HepG2 (cell line): ENCODE data around the gene RIMS3.

ENCODE experiments used
- HMGA1 ChIP-seq: sonication (generic); formaldehyde crosslinking; conservative IDR thresholded peaks from 2 replicates; pipeline ENCODE4 v1.4.0; 2020; ENCODE audit warnings: missing genetic modification reagents
- HNF4G ChIP-seq, 2 experiments: sonication (generic) in 1 of 2; formaldehyde crosslinking in 1 of 2; IDR thresholded peaks; 2 replicates each; pipeline versions ENCODE4 v1.4.0 to v1.6.1; 2011 to 2020; ENCODE audit warnings: borderline replicate concordance in 2 of 2, low read depth in 2 of 2, mild to moderate bottlenecking in 2 of 2, low read length in 1 of 2, missing genetic modification reagents in 1 of 2, moderate library complexity in 1 of 2
- KAT7 ChIP-seq: IDR thresholded peaks from 2 replicates; pipeline ENCODE4 v1.6.1; 2018; ENCODE audit warnings: borderline replicate concordance, missing compliant biosample characterization
- USF2 ChIP-seq, 2 experiments: sonication (generic) in 1 of 2; formaldehyde crosslinking in 1 of 2; IDR thresholded peaks; 2 replicates each; pipeline versions ENCODE4 v1.5.1 to v1.6.1; 2011 to 2020; ENCODE audit warnings: borderline replicate concordance in 1 of 2, low read depth in 1 of 2, low read length in 1 of 2, mild to moderate bottlenecking in 1 of 2, missing genetic modification reagents in 1 of 2, moderate library complexity in 1 of 2
- YY1 ChIP-seq: IDR thresholded peaks from 2 replicates; pipeline ENCODE4 v1.6.1; 2011; ENCODE audit warnings: low read length, low read depth, moderate library complexity, mild to moderate bottlenecking; ENCODE audit not compliant: insufficient read depth, insufficient replicate concordance
- ZFP82 ChIP-seq: sonication (generic); formaldehyde crosslinking; IDR thresholded peaks from 2 replicates; pipeline ENCODE4 v1.5.1; 2020; ENCODE audit warnings: mild to moderate bottlenecking, missing genetic modification reagents, borderline replicate concordance

DNA sequence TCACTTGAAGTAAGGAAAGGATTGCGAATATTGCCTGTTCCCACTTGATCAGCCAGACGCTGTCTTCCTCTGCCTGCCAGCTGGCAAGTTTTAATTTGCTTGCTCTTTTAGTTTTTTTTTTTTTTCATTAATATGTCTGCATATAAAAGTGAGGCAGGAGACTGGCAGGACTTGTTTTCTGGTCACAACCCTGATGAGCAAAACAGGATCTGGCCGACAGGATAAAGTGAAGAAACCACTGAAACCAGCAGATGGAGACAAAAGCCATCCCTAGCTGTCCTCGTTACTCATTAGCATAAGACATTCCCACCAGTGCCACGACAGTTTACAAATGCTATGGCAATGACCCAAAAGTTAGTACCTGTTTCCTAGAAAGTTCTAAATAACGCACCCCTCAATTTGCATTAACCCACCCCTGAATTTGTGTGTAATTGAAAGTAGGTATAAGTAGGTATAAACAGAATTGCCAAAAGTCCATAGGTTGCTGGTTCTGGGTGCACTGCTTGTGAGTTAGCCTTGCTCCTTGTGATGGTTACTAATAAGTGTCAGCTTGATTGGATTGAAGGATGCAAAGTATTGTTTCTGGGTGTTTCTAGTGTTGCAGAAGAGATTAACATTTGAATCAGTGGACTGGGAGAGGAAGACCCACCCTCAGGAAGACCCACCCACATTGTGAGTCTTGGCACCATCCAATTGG lies 73.2 kb downstream of the RIMS3 start:
- no peak for TF ChIP-seq USF2 (IDR thresholded peaks at IDR 0.05; ENCODE audit: low read depth, low read length)
- no peak for TF ChIP-seq USF2 (CRISPR knock-in tag; IDR thresholded peaks at IDR 0.05; ENCODE audit: borderline replicate concordance)
- TF ChIP-seq HMGA1 (CRISPR knock-in tag) = no peak
- no peak for TF ChIP-seq YY1
- TF ChIP-seq ZFP82 (CRISPR knock-in tag) = no peak
- no peak for TF ChIP-seq HNF4G (IDR thresholded peaks at IDR 0.05; ENCODE audit: borderline replicate concordance, low read depth, low read length)
- no peak for TF ChIP-seq HNF4G (CRISPR knock-in tag; IDR thresholded peaks at IDR 0.05; ENCODE audit: borderline replicate concordance, low read depth)
- TF ChIP-seq KAT7 = no peak
